GM21447 (cell line): ENCODE data around the gene OR1D5.
"Not testable (repeated sequence)": the region's sequence is repeated elsewhere in the genome, so short reads cannot be mapped to it uniquely, and the experiment has no call there.

Experiments
- ATAC-seq: cut with Tn5 transposase; IDR thresholded peaks from one replicate; pipeline ENCODE4 v1.9.1; 2021; ENCODE audit not compliant: unreplicated experiment

OR1D5 gene

GRCh38 chr17:3032258-3033247, 30.9 kb downstream of the OR1D5 start:
- no peak for ATAC-seq

DNA sequence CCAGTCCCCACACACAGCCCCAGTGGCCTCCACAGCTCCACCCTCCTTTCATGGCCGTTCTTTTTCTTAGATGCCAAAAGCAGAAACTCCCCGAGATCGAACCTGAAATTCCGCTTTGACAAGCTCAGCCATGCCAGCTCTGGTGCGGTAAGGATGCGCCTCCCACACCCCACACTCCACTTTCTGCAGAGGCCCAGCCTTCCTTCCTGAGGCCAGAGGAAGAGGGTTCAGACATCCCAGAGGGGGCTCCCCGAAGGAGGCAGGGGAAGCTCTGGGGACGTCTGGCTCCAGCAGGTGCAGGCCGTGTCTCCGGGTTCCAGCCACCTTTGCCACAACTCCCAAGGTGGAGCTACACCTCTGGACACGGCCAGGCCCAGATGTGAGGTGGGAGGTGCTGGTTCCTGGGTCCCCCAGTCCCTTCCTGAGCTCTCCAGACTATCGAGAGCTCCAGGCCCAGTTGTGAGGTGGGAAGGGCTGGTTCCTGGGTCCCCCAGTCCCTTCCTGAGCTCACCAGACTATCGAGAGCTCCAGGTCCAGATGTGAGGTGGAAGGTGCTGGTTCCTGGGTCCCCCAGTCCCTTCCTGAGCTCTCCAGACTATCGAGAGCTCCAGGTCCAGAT, 32.4 kb downstream of the OR1D5 start:
- not testable (repeated sequence) for ATAC-seq

- ATAC-seq: no peak
These were observed 33.3 kb downstream of the OR1D5 start for GRCh38 chr17:3030096-3030495.

GRCh38 chr17:3029213-3029913, 34.0 kb downstream of the OR1D5 start:
- ATAC-seq: no peak

GRCh38 chr17:3027786-3028532, 35.4 kb downstream of the OR1D5 start:
- ATAC-seq: no peak

- ATAC-seq: no peak
These were observed 36.3 kb downstream of the OR1D5 start for GRCh38 chr17:3026856-3027751.

DNA sequence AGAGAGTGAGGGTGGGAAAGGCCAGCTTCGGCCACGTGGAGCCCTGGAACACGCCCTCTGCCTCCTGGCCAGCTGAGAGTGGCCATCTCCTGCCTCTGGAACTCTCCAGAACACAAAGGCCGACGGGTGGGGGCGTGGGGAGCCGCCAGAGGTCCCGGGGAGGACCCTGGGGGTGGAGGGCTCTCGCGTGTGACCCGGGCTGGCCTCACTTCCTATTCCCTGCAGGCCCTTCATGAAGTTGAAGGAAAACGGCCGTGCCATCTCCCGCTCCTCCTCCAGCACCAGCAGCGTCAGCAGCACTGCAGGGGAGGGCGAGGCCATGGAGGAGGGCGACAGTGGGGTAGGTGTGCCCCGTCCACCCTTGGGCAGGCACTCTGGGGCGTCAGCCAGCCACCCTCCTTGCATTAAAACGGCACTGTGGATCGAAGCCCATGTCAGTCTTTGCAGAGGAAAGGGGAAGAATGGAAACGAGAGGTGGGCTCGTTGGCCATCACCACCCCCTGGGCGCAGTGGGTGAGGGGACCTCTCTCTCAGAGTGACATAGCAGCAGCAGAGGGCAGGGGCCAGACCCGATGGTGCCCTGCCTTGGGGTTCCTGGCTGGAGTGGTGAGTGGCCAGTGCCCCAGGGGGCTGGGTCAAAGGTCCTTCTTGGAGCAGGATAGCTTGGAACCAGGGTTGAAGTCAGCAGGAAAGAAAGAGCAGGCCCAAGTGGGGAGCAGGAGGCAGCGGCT, 37.1 kb downstream of the OR1D5 start:
- no peak for ATAC-seq

- ATAC-seq: no peak
These were observed 37.8 kb downstream of the OR1D5 start for GRCh38 chr17:3025421-3026124.

DNA sequence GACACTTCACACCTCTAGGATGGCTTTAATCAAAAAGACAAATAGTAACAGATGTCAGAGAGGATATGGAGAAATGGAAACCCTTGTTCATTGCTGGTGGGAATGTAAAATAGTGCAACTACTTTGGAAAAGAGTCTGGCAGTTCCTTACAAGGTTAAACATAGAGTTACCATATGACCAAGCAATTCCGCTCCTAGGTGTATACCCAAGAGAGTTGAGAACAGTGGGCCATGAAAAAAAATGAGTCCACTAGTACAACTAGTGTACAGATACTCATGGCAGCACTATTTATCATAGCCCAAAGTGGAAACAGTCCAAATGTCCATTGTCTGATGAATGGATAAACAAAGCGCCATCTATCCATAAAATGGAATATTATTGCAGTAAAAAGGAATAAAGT, 39.1 kb downstream of the OR1D5 start:
- no peak for ATAC-seq

GRCh38 chr17:3022197-3022596, 41.2 kb downstream of the OR1D5 start:
- no peak for ATAC-seq

DNA sequence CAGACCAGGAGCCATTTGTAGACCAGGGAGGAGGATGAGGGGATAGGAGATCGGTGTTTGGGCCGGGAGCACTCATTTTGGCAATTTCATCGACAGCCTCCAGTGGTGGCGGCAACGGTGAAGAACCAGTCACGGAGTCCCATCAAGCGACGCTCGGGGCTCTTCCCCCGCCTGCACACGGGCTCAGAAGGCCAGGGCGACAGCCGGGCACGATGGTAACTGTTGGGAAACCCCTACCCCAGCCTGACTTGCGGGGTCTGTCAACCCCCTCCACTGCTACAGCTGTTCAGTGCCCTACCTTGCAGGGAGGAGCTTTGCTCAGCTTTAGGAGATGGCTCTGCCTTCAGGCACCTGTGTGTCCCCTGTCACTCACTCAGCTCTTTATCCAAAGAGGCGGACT, 43.0 kb downstream of the OR1D5 start:
- no peak for ATAC-seq

GRCh38 chr17:3019761-3020160, 43.6 kb downstream of the OR1D5 start:
- no peak for ATAC-seq

DNA sequence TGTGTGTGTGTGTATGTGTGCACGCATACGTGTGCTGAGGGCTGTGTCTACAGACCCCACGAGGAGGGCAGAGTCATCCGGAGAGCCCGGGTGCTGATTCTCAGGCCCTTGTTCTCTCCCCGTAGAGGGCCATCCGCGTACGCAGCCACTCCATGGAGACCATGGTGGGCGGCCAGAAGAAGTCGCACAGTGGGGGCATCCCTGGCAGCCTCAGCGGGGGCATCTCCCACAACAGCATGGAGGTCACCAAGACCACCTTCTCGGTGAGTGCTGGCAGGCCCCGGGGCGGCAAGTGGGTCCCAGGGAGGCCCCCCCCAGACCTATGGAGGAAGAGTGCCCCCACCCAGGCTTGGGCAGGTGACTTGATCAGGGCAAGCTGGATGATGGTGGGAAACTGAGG, 45.5 kb downstream of the OR1D5 start:
- no peak for ATAC-seq

DNA sequence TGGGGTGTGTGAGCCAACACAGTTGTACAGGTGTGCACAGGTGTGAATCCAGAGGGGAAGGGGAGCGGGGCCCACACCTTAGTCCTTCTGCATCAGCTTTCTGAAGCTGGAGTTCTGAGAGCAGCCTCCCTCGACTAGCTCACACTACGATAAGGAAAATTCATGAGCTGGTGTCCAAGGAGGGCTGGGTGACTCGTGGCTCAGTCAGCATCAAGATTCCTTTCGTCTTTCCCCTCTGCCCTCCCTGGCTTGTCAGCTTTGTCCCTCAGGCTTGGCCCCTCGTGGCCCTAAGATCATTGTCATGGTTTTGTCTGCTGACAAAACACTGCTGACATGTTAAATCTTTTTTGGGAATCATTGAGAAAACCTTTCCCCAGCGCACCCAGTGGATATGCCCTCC, 47.5 kb downstream of the OR1D5 start:
- no peak for ATAC-seq

GRCh38 chr17:3012926-3013581, 50.4 kb downstream of the OR1D5 start:
- no peak for ATAC-seq
